ENCODE data around the gene CCDC82.

CCDC82 gene

DNA sequence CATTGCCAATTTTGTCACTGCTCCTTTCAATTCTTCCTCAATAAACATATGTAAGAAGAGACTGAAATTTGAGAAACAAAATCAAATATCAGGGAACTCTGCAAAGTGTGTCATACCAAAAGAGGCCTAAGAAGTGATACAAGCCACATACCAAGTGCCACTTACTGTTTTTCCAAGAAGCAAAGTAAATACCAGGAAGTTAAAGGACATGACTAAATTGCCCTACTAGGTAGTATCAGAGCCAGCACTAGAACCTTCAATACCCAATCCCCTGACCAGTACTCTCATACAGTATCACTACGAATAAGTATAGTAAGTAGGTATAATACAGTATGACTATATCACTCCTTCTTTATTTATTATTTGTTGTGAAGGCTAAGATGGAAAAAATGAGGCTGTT, 60.3 kb downstream of the CCDC82 start:
- DNase-seq (ENCODE audit: low read depth in 3 of 3): no peak

DNA sequence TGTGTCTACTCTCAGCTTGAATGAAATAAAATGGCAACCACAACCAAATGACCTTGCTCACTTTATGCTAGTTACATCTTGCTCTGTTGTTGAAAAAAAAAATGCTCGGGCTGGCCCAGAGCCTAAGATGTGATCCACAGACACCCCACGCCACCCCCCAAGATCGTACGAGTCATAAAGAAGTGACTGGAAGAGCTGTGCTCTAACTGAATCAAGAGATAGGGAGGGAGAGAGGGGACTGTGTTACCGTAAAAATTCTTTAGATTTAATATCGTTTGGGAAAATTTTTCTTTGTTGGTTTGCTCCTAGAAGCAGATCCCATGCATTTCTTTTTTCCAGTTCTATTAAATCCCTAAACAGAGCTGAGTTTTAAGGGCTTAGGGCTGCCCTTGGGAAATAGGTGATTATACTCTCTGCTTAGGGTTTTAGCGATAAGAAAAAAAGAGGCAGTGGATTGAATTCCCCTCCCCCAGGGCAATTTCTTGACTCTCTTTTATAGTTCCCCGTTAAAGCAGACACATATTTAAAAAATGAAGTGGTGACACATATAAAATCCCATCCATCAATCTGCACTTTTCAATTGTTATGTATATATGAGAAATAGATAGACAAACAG, 61.2 kb downstream of the CCDC82 start:
- no peak for DNase-seq (ENCODE audit: low read depth in 3 of 3)

DNA sequence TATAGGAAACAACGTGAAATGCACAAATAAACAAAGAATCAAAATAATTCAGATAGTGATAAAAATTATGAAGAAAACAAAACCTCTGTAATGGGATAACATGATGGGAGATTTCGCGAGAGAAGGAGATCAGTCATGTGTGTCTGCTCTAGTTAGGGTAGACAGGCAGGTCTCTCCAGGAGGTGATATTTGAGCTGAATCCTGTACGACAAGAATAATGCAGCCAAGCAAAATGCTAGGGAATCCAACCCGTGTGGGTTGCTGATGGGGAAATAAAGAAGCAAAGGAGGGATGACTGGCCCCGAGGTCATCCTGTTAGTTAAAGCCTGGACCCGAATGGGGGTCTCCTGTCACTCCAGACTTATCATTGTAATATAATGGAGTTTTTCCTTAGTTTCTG, 62.8 kb downstream of the CCDC82 start:
- no peak for DNase-seq (ENCODE audit: low read depth in 3 of 3)

DNA sequence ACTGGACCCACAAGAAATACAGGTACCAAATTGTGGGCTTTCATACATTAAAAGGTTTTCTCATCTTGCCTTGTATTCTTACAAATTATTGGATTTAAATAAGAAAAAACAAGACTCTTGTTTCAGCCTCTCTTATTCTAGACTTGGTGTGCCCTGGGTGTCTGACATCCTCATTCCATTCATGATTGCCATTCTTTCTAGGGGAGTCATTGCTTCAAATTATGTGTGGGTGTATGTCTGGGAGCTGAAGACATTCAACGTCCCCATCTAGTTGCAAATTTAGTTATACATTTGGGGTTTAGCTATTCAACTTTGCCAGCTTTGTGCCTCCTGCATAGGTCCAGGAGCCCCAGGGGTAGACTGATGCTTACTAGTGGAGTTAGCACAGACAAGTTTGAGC, 64.8 kb downstream of the CCDC82 start:
- no peak for DNase-seq (ENCODE audit: low read depth in 3 of 3)

DNA sequence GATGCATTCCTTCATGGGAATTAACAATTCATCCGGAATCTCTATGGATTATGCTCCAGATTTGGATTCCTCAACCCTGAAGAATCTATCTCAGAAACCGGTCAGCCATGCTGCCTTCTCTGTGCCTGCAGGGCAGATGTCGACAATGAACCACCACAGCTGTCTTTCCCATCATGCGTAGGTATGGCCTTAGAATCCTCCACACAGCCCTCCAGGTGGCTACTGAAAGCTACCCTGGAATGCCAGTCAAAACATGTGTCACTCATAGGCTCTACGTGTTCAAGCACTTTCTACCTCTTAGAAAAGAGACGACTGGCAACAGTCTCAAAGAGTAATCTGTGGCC, 66.1 kb downstream of the CCDC82 start:
- DNase-seq (ENCODE audit: low read depth in 3 of 3): no peak

DNA sequence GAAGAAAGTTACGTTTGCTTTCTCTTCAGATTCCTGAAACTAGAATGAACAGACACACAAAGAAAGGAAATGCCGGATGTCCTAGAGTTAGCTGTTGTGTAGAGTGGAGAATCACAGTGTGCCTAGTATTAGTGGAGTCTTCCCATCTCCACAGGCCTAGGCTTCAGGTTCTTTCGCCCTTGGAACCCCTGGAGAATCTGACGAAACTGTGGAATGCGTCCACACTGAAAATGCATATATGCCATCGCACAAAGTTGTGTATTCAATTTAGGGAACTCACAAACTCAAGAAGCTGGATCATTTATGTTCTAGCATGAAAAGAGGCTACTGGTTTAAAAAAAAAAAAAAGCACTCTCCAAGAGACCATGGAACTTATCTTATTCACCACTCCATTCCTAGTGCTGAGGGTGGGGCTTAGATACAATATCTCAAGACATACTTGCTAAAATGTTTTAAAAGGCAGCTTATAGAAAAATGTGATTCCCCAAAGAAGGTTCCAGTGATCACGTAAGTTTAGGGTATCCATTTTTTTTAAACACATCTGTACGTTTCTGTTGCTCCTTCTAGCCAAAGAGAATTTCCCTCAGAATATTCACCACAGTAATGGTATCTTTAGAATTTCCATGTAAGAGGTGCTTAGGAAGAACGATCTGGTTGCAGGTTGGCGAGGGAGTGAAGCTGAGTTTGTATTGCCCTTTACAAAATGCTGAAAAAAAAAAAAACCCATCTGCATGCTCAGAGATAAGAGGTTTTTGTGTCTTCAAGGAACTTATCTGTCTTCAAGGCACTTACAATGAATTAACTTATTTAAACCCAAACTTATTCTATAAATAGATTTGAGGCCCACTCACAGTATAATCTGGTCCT, 66.7 kb downstream of the CCDC82 start:
- DNase-seq (ENCODE audit: low read depth in 3 of 3): no peak

DNA sequence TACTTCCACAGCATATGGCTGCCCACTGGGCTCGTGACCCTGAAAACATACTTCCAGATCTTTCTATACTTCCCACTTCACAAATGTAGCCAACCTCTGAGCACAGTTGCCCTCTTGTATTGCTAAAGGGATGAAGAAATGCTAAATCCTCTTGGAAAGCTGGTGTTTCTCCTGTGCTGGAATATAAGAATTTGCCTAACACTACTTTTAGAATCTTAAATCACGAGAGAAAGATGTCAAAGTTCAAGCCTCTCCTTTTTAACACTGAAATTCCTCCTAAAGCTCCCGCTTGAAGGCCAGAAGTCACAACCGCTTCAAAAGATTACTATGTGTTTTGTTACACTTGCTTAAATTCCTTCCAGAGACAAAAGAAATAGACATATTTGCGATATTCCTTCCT, 68.6 kb downstream of the CCDC82 start:
- no peak for DNase-seq (ENCODE audit: low read depth in 3 of 3)

DNA sequence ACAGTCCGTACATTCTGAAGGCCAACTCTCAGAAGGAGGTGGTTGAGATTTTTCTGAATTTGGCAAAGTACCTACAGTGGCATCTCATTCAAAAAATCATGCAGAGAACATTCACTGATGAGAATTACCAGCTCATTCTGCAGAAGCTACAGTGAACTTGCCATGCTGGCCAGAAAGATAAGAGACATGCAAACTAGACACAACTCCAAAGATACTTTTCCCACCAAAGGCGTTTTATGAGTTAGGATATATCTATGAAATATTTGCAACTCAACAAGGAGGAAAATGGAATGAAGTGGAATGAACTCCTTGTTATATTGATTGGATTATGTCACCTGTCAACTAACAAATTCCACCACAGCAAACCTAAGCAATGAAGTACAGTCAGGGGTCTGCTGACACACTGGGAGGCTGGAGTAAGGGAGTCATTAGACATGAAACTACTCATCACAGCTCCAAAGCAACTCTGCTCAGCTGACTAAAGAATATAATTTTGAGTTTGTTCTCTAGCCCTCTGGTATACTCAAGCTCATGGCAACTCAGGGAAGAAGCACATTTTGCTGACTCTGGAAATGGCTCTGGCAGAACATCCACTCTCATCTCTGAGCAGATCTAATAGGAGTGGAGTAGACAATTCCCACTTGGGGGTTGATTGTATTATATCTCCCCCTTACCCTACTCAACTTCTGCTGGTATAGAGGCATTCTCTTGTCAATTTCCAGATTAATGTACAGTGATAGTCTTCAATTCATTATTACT, 69.6 kb downstream of the CCDC82 start:
- DNase-seq (ENCODE audit: low read depth in 3 of 3): no peak

DNA sequence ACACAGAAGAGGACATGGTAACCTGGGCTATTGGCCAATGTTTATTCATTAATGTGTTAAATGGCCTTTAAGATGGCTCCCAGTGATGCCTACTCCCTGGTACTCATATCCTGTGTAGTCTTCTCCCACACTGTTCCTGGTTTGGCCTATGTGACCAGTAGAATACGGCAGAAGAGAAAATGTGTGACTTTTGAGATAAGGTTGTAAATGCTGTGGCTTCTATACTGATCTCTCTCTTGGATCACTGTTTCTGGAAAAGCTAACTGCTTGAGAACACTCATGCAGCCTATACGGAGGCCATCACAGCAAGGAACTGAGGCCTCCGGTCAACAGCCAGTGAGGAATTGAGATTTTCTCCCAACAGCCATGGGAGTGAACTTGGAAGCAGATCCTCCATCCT, 70.9 kb downstream of the CCDC82 start:
- no peak for DNase-seq (ENCODE audit: low read depth in 3 of 3)

DNA sequence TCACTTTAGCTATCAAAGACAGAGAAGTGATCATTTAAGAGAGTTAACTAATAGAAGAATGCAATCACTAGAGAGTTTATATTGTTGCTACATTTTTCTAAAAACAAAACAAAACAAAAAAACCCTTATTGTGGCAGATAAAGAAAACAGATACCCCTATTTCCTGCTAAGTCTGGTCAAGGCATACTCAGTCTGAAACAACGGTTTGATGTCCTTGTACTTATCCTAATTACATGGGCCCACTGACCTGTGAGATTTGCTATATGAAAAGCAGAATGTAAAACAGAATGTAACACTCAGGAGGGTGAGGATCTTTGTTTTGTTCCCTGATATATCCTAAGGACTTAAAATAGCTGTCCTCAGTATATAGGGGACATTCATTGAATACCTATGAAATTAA, 71.3 kb downstream of the CCDC82 start:
- no peak for DNase-seq (ENCODE audit: low read depth in 3 of 3)

DNA sequence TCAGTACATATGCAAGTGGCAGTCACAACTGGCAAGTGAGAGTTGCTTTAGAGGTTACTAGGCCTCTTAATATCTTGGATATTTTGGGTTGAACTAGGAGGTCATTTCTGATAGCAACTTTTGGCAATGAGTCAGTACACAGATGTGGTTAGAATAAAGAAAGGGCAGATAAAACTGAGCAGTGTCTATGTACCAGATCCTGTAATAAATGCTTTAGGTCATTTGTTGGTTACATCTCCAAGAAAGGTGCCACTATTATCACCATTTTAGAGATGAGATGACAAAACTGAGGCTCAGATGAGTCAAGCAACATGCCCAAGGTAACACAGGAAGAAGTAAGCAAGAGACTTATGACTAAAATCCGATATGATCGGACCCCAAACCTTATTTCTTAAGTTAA, 71.7 kb downstream of the CCDC82 start:
- no peak for DNase-seq (ENCODE audit: low read depth in 3 of 3)

DNA sequence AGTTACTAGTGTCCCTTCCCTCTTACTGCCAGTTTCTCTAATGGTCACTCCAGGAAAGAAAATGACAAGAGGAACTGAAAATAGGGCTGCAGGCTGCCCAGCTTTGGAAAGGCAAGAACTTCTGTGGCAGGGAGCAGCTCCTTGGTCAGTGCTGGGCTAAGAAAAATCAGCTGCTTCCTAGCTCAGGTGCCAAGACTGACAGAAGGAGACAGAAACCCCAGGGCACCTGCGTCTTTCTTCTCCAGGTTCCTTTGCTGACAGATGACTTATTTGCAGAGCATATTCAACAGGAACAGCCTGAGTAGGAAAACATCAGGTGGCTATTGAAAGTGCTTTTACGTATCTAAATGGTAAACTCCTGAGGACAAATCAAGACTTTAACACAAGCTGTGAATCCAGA, 72.1 kb downstream of the CCDC82 start:
- DNase-seq (ENCODE audit: low read depth in 3 of 3): no peak

DNA sequence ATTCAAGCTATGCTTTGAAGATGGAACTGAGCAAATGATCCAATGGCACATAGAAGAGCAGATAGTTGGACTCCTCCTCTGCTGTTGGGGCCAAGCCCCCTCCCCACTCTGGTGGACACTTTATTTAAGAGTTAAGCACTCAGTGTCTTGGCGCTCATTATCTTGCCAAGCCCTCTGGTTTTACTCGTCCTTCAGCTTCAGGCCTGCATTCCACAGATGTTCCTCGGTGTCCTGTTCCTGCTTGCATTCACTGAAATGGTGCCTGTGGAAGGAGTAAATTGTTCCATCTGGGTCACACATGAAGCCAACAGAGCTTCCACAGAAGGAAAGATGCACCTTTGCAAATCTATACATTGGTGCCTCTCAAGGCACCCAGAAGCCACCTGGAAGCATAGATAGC, 72.8 kb downstream of the CCDC82 start:
- no peak for DNase-seq (ENCODE audit: low read depth in 3 of 3)

DNA sequence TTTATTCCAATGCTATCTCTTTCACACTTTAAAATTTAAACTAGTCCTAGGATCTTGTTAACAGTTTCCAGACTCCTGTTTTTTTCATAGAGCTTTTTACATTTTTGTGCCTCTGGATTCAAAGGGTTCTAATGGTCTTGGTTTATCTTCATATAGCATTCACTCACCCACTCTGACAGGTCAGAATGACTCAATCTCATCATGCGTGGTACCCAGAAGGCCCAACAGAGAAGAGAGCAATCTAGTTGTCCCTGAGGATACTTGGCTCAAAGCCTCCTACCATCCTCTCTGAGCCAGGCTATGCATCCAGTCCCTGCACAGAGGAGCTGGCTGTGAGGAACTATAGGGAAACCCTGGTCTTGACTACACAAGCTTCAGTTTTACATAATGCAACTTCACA, 74.2 kb downstream of the CCDC82 start:
- DNase-seq (ENCODE audit: low read depth in 3 of 3): no peak

DNA sequence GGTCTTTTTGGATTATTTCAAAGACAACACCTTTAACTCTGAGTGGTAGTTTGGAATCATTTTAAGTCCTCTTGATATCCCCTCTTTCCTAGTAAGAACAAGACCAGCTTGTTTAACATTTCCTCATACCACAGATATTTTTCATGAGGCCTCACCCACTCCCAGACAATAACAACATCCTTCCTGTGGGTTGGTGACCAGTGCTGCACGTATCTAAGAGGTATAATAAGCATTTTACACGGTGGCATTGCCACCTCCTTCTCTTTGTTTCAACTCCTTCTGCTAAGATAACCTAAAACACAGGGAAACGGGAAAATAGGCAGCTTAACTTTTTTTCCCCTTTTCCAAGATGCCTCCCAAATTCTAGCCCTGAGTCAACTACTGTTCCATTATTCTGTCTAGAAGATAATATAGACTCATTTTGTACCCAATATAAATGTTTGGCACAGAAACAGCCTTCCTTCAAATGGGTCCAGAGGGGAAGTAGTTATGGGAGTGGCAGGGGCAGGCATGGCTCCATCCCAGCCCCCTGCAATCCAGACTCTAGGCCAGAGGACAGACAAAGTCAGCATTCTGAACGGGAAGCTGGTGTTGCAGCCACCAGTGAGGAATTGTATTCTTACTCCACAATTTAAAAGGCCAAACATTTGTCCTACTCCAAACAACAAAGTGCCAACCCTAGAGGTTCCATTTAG, 75.2 kb downstream of the CCDC82 start:
- DNase-seq (ENCODE audit: low read depth in 3 of 3): no peak

DNA sequence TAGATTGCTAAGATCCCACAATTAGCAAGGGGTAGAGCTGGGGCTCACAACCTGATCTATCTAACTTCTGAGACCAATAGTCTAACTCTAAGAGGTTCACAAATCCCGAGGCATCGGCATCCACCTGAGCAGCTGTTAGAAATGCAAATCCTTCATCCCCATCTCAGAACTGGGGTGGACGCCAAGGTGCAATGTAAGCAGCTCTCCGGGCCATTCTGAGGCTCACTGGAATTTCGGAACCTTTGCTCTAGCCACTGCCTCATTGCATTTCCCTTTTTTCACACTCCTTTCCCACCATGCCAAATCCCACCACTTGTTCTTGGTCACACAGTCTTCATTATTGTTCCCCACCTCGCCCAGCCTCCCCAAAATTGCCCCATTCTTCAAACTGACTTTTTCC, 76.5 kb downstream of the CCDC82 start:
- DNase-seq (ENCODE audit: low read depth in 3 of 3): no peak

DNA sequence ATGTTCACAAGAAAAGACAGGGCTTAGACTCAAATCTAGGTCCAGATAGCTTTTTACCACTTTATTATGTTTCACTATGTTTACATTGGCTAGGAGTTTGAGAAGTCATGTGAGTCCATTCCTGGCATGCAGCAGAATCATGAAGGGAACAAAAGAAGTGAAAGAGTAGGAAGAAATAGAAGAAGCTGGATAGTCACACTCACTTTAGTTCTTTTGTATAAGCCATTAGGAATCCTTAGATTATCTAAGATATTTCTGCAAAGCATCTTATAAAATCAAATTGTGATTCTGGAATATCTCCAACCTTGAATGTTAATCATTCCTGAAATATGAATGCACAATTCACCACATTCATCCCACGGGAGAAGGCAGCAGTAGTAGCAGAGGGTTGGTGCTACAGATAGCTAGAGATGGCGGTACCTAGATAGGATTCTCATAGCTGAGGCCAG, 78.6 kb downstream of the CCDC82 start:
- DNase-seq (ENCODE audit: low read depth in 3 of 3): no peak

DNA sequence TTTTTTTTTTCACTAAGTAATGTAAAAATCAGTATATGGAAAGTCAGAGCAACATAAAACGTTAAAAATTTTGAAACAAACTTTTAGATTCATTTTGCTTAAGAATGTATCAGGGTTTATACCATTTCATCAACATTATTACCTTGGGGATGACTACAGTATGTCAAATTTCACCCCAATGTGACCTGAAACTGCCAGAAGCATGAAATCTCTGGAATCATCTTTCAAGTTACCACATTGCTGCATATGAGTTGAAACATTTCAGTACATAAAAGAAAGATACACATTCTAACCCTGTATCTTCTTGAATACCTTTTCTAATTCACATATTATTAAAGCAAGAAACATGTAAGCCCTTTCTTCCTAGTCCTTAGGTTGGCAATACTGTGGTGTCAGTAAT, 79.5 kb downstream of the CCDC82 start:
- no peak for DNase-seq (ENCODE audit: low read depth in 3 of 3)

DNA sequence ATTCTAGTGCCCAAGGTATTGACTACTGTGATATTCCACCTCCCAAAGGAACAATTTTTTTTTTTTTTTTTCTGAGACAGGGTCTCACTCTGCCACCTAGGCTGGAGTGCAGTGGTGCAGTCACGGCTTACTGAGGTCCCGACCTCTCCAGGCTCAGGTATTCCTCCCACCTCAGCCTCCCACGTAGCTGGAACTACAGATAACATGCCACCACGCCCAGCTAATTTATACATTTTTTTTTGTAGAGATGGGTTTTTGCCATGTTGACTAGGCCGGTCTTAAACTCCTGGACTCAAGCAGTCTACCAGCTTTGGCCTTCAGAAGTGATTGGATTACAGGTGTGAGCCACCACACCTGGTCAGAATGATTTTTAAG, 80.1 kb downstream of the CCDC82 start:
- no peak for DNase-seq (ENCODE audit: low read depth in 3 of 3)

DNA sequence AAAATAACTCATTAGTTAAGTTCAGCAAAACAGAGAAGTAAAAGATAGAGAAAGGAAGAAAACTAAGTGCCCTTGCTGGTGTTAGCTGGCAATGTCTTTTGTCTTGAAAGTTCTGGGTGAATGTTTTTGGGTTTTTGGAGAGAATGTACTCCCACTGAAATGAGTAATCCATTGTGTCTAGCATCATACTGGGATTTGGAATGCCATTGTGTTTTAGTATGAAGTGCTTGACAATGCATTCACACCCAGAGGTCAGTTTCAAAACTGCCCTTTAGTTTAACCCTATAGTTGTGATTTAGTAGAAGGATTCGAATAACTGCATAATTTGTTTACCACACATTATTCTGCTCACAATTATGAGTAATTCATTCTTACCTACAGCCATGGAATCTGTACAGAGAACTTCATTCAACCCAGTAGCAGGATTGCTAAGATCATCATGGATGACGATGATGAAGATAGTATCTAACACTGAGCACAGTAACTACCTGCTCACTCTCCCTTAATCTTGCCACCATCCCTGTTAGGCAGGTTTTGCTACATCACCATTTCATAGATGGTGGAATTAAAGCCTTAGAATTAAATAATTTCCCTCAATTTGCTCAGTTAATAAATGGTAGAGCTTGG, 80.6 kb downstream of the CCDC82 start:
- DNase-seq (ENCODE audit: low read depth in 3 of 3): no peak

DNA sequence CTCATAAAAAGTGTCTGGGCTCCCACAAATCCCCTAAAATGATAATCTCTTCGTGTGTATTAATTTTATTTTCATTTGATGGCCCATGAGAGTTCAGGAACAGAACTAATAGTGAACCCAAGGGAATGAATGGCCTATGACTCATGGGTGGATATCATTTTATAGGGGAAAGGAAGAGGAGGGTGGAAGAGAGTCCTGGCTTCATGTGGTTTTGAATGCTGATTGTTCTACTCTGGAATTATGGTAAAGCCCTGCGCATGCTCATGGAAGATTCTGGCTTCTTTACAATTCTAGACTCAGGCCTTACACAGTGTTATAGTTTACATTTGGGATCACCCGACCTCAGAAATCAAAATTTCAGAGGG, 82.0 kb downstream of the CCDC82 start:
- no peak for DNase-seq (ENCODE audit: low read depth in 3 of 3)
